CD1c-positive myeloid dendritic cell (primary cell): ENCODE data around the gene SNTG2.
"Not testable (repeated sequence)": the region's sequence is repeated elsewhere in the genome, so short reads cannot be mapped to it uniquely, and the experiment has no call there.

Source experiments
- DNase-seq: peaks from one replicate; pipeline ENCODE4 v3.0.0-alpha.2; 2016; ENCODE audit errors: extremely low spot score

SNTG2 gene

GRCh38 chr2:1187189-1187588, 236.5 kb downstream of the SNTG2 start:
- no peak for DNase-seq

- DNase-seq = no peak
Measured at GRCh38 chr2:1192121-1192520, 241.5 kb downstream of the SNTG2 start.

- DNase-seq = no peak
Measured at GRCh38 chr2:1193801-1194200, 243.2 kb downstream of the SNTG2 start.

- no peak for DNase-seq
Measured at GRCh38 chr2:1203772-1204171, 253.1 kb downstream of the SNTG2 start.

GRCh38 chr2:1205853-1206252, 255.2 kb downstream of the SNTG2 start:
- no peak for DNase-seq

- no peak for DNase-seq
Measured at GRCh38 chr2:1207962-1208510, 257.4 kb downstream of the SNTG2 start.

- DNase-seq = no peak
Measured at GRCh38 chr2:1208522-1208921, 257.9 kb downstream of the SNTG2 start.

GRCh38 chr2:1209246-1209645, 258.6 kb downstream of the SNTG2 start:
- no peak for DNase-seq

GRCh38 chr2:1209761-1210160, 259.1 kb downstream of the SNTG2 start:
- DNase-seq = no peak

- DNase-seq = no peak
Measured at GRCh38 chr2:1210352-1210751, 259.7 kb downstream of the SNTG2 start.

GRCh38 chr2:1219901-1220573, 269.4 kb downstream of the SNTG2 start:
- no peak for DNase-seq

- DNase-seq = no peak
Measured at GRCh38 chr2:1222056-1222455, 271.4 kb downstream of the SNTG2 start.

GRCh38 chr2:1223791-1224190, 273.1 kb downstream of the SNTG2 start:
- DNase-seq = no peak

- no peak for DNase-seq
Measured at GRCh38 chr2:1224901-1225300, 274.3 kb downstream of the SNTG2 start.

GRCh38 chr2:1226766-1227165, 276.1 kb downstream of the SNTG2 start:
- no peak for DNase-seq

GRCh38 chr2:1227274-1227900, 276.7 kb downstream of the SNTG2 start:
- DNase-seq = no peak

- DNase-seq = not testable (repeated sequence)
Measured at GRCh38 chr2:1229596-1229995, 278.9 kb downstream of the SNTG2 start.

- no peak for DNase-seq
Measured at GRCh38 chr2:1230155-1230893, 279.7 kb downstream of the SNTG2 start.

GRCh38 chr2:1231466-1232063, 280.9 kb downstream of the SNTG2 start:
- DNase-seq = no peak

- DNase-seq = no peak
Measured at GRCh38 chr2:1233281-1233680, 282.6 kb downstream of the SNTG2 start.

GRCh38 chr2:1234731-1235308, 284.2 kb downstream of the SNTG2 start:
- DNase-seq = no peak

GRCh38 chr2:1235806-1236205, 285.2 kb downstream of the SNTG2 start:
- DNase-seq = no peak
